Measurements from ENCODE around the gene FARP1.

Gene FARP1

DNA sequence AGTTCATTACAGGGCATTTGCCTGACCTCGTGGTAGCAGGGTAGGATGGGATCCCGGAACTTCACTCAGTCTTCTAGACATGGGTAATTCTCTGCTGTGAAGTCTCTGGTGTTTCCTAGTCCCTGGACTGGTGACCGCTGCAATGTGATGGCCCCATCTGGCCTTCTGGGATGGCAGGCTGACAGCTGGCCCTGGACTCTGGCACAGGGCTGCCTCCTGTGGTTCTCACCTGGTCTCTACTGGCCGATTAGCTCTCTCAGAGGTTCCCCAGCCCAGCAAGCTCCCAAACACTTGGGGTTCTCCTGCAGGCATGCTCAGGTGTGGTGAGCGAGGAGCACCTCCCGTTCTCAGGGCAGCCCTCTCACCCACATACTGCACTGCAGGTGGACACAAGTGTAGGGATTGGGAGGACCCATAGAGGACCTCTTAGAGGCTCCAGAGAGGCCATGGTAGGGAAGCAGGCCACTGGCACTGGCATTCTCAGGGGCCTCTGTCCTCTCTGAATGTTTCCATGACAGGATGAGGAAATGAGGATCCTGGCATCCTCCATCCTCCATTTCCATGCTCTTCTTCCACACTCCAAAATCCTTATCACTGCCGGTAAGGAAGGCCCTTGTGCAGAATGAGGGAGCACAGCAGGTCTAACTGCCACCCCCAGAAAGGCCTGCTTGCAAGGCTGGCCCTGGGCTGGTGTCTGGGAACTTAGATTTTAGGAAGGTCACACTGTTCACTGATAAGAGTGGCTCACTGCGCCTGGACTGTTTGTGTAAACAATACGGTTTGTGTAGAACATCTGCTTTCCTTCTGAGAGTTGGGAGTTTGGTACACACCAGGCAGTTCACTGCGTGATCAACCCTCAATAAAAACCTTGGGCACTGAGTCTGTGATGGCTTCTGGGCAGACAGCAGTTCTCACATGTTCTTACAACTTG, 31.5 kb upstream of the FARP1 start:
- no peak overlapping the region for H3K27ac ChIP-seq
- TF ChIP-seq, protein P1, sequence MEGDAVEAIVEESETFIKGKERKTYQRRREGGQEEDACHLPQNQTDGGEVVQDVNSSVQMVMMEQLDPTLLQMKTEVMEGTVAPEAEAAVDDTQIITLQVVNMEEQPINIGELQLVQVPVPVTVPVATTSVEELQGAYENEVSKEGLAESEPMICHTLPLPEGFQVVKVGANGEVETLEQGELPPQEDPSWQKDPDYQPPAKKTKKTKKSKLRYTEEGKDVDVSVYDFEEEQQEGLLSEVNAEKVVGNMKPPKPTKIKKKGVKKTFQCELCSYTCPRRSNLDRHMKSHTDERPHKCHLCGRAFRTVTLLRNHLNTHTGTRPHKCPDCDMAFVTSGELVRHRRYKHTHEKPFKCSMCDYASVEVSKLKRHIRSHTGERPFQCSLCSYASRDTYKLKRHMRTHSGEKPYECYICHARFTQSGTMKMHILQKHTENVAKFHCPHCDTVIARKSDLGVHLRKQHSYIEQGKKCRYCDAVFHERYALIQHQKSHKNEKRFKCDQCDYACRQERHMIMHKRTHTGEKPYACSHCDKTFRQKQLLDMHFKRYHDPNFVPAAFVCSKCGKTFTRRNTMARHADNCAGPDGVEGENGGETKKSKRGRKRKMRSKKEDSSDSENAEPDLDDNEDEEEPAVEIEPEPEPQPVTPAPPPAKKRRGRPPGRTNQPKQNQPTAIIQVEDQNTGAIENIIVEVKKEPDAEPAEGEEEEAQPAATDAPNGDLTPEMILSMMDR (conservative IDR thresholded peaks at IDR 0.05): no peak

DNA sequence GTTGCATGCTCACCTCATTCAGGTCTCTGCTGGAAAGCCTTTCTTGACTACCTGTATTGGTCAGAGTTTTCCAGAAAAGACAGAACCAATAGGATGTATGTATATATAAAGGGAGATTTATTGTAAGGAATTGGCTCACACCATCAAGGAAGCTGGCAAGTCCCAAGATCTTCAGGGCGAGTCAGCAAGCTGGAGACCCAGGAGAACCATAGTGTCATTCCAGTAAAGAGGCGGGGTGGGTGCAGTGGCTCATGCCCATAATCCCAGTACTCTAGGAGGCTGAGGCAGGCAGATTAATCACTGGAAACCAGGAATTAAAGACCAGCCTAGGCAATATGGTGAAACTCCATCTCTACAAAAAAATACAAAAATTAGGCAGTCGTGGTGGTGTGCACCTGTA, 30.4 kb upstream of the FARP1 start:
- TF ChIP-seq, protein P1 (conservative IDR thresholded peaks at IDR 0.05): no peak
- no peak overlapping the region for H3K27ac ChIP-seq

DNA sequence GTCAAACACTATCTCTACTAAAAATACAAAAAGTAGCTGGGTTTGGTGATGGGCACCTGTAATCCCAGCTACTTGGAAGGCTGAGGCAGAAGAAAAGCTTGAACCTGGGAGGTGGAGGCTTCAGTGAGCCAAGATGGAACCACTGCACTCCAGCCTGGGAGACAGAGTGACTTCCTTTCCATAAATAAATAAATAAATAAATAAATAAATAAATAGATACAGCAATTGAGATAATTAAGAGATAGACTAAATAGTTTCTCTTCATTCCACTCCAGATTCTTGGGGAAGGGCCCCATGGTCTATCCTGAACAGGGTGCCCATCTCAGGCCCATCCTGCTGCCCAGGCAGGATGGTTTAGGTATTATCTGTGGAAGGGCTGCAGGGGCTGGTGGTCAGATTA, 24.0 kb upstream of the FARP1 start:
- H3K27ac ChIP-seq: no peak overlapping the region
- TF ChIP-seq, protein P1 (conservative IDR thresholded peaks at IDR 0.05): no peak

GRCh38 chr13:98123176-98123575, 19.7 kb upstream of the FARP1 start:
- no peak overlapping the region for H3K27ac ChIP-seq
- TF ChIP-seq, protein P1 (conservative IDR thresholded peaks at IDR 0.05): no peak

DNA sequence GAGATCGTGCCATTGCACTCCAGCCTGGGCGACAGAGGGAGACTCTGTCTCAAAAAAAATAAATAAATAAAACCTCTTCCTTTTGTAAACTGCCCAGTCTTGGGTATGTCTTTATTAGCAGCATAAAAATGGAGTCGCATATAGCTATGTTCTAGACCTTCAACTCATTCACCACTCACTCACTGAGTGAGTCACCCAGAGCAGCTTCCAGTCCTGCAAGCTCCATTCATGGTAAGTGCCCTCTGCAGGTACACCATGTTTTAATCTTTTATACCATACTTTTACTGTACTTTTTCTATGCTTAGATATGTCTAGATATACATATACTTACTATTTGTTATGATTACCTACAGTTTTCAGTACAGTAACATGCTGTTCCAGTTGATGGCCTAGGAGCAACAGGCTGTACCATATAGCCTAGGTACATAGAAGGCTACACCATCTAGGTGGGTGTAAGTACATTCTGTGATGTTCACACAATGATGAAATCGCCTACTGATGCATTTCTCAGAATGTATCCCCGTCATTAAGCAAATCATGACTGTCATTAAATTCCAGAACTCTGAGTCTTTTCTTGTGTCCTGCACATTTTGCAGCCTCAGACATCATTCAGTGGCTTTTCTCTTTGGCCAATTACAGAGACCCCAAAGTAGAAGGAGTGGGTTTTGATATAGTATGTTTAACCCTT, 13.7 kb upstream of the FARP1 start:
- TF ChIP-seq, protein P1 (conservative IDR thresholded peaks at IDR 0.05): no peak
- no peak overlapping the region for H3K27ac ChIP-seq

GRCh38 chr13:98133946-98134345, 8.9 kb upstream of the FARP1 start:
- no peak overlapping the region for H3K27ac ChIP-seq
- TF ChIP-seq, protein P1 (conservative IDR thresholded peaks at IDR 0.05): no peak

GRCh38 chr13:98134901-98135300, 8.0 kb upstream of the FARP1 start:
- TF ChIP-seq, protein P1 (conservative IDR thresholded peaks at IDR 0.05): no peak
- no peak overlapping the region for H3K27ac ChIP-seq
